ENCODE measurements around the gene PITPNC1.

PITPNC1 gene

GRCh38 chr17:67475161-67475937 is 98.3 kb downstream of the PITPNC1 start:
- DNase-seq, result peak; percentile 24

GRCh38 chr17:67476787-67477335 is 99.8 kb downstream of the PITPNC1 start:
- Histone ChIP-seq H3K4me2 (ENCODE audit: low read depth, low read length) (no peak overlapping the region), H4K20me1 (ENCODE audit: insufficient read depth, low read length) (no peaks in the 10 kb centered on the region), H3F3A (ENCODE audit: insufficient read depth, low read length) (no peaks in the 10 kb centered on the region), H3K4me1 (ENCODE audit: low read length) (no peaks in the 10 kb centered on the region), H3K9me2 (replicated peaks; ENCODE audit: insufficient read depth, low read length) (no peaks in the 10 kb centered on the region), H3K36me3 (replicated peaks; ENCODE audit: insufficient read depth, low read length) (no peaks in the 10 kb centered on the region), H3K4me3 (ENCODE audit: low read length) (no peak overlapping the region), H3K27me3 (replicated peaks; ENCODE audit: insufficient read depth, low read length) (no peaks in the 10 kb centered on the region), H3K9ac (ENCODE audit: low read length) (no peak overlapping the region), H3K79me2 (ENCODE audit: low read length) (peaks cover 12% of the 10 kb centered on the region), H3K27ac (ENCODE audit: low read length) (no peak overlapping the region), H3K9me3 (replicated peaks; ENCODE audit: insufficient read depth, low read length) (no peaks in the 10 kb centered on the region), H2AFZ (ENCODE audit: low read length) (no peak overlapping the region)
- TF ChIP-seq CTCF (IDR thresholded peaks at IDR 0.05; ENCODE audit: low read length) (no peak), EZH2 (optimal IDR thresholded peaks at IDR 0.05; ENCODE audit: low read depth, low read length) (no peak), EZH2phosphoT487 (IDR thresholded peaks at IDR 0.05; ENCODE audit: low read length) (no peak)
- no peak for DNase-seq

More at GRCh38 chr17:67475161-67475937, 98.3 kb downstream of the PITPNC1 start:
- no peak overlapping the region for H3K27ac ChIP-seq (ENCODE audit: low read length)
- no peaks in the 10 kb centered on the region for H3K36me3 ChIP-seq (replicated peaks; ENCODE audit: insufficient read depth, low read length)
- TF ChIP-seq CTCF (IDR thresholded peaks at IDR 0.05; ENCODE audit: low read length), result peak; percentile 59
- no peak for TF ChIP-seq EZH2phosphoT487 (IDR thresholded peaks at IDR 0.05; ENCODE audit: low read length)
- no peak overlapping the region for H3K4me3 ChIP-seq (ENCODE audit: low read length)
- H3K4me2 ChIP-seq (ENCODE audit: low read depth, low read length), result no peak overlapping the region
- H3K4me1 ChIP-seq (ENCODE audit: low read length), result no peaks in the 10 kb centered on the region
- no peak overlapping the region for H2AFZ ChIP-seq (ENCODE audit: low read length)
- no peaks in the 10 kb centered on the region for H3K9me3 ChIP-seq (replicated peaks; ENCODE audit: insufficient read depth, low read length)
- no peaks in the 10 kb centered on the region for H3K9me2 ChIP-seq (replicated peaks; ENCODE audit: insufficient read depth, low read length)
- H3K9ac ChIP-seq (ENCODE audit: low read length), result no peak overlapping the region
- no peaks in the 10 kb centered on the region for H3F3A ChIP-seq (ENCODE audit: insufficient read depth, low read length)
- H3K27me3 ChIP-seq (replicated peaks; ENCODE audit: insufficient read depth, low read length), result no peaks in the 10 kb centered on the region
- no peaks in the 10 kb centered on the region for H4K20me1 ChIP-seq (ENCODE audit: insufficient read depth, low read length)
- H3K79me2 ChIP-seq (ENCODE audit: low read length), result peaks cover 12% of the 10 kb centered on the region

GRCh38 chr17:67477687-67478086 is 100.6 kb downstream of the PITPNC1 start:
- no peaks in the 10 kb centered on the region for H3K27me3 ChIP-seq (replicated peaks; ENCODE audit: insufficient read depth, low read length)
- H3K9me2 ChIP-seq (replicated peaks; ENCODE audit: insufficient read depth, low read length), result no peaks in the 10 kb centered on the region
- no peak for DNase-seq
- no peak overlapping the region for H2AFZ ChIP-seq (ENCODE audit: low read length)
- H3K4me3 ChIP-seq (ENCODE audit: low read length), result no peak overlapping the region
- TF ChIP-seq CTCF (IDR thresholded peaks at IDR 0.05; ENCODE audit: low read length), result no peak
- TF ChIP-seq EZH2phosphoT487 (IDR thresholded peaks at IDR 0.05; ENCODE audit: low read length), result no peak
- no peak for TF ChIP-seq EZH2 (optimal IDR thresholded peaks at IDR 0.05; ENCODE audit: low read depth, low read length)
- H3K36me3 ChIP-seq (replicated peaks; ENCODE audit: insufficient read depth, low read length), result no peaks in the 10 kb centered on the region
- no peaks in the 10 kb centered on the region for H3F3A ChIP-seq (ENCODE audit: insufficient read depth, low read length)
- H4K20me1 ChIP-seq (ENCODE audit: insufficient read depth, low read length), result no peaks in the 10 kb centered on the region
- peaks cover 12% of the 10 kb centered on the region for H3K79me2 ChIP-seq (ENCODE audit: low read length)
- no peaks in the 10 kb centered on the region for H3K9me3 ChIP-seq (replicated peaks; ENCODE audit: insufficient read depth, low read length)
- H3K9ac ChIP-seq (ENCODE audit: low read length), result no peak overlapping the region
- H3K4me1 ChIP-seq (ENCODE audit: low read length), result no peaks in the 10 kb centered on the region
- H3K27ac ChIP-seq (ENCODE audit: low read length), result no peak overlapping the region
- H3K4me2 ChIP-seq (ENCODE audit: low read depth, low read length), result no peak overlapping the region
